ENCODE data around the gene LSM14B. TPM values are rescaled to one million over a fixed set of nuclear protein-coding genes. Genes with fewer than 3 reads are reported as not detected.

LSM14B gene
- total RNA-seq, 4 donors from 2014 or later = 27.1 to 35.5 (median 33.3) TPM

- DNase-seq = no peak
- H3K4me3 ChIP-seq = no peak overlapping the region
- H3K27me3 ChIP-seq = no peaks in the 10 kb centered on the region
- no peaks in the 10 kb centered on the region for H3K9me3 ChIP-seq
- H3K36me3 ChIP-seq = peaks cover 0 to 40% (median 0%) of the 10 kb centered on the region in 3 donors
- no peak overlapping the region for H3K27ac ChIP-seq
- peaks cover 0 to 5% (median 1%) of the 10 kb centered on the region in 4 donors for H3K4me1 ChIP-seq
- TF ChIP-seq POLR2A (IDR thresholded peaks at IDR 0.05) (no peak), CTCF (IDR thresholded peaks at IDR 0.05) (no peak)
These were observed 35.8 kb downstream of the LSM14B start for GRCh38 chr20:62158088-62158400.

GRCh38 chr20:62158541-62158940, 36.3 kb downstream of the LSM14B start:
- TF ChIP-seq POLR2A (IDR thresholded peaks at IDR 0.05) (no peak), CTCF (IDR thresholded peaks at IDR 0.05) (no peak)
- peaks cover 0 to 5% (median 1%) of the 10 kb centered on the region in 4 donors for H3K4me1 ChIP-seq
- peaks cover 0 to 40% (median 0%) of the 10 kb centered on the region in 3 donors for H3K36me3 ChIP-seq

GRCh38 chr20:62159052-62159451, 36.8 kb downstream of the LSM14B start:
- H3K27ac ChIP-seq = no peak overlapping the region
- no peak for DNase-seq
- no peak overlapping the region for H3K4me3 ChIP-seq
- TF ChIP-seq CTCF (IDR thresholded peaks at IDR 0.05) = no peak
- TF ChIP-seq POLR2A (IDR thresholded peaks at IDR 0.05) = no peak
- peaks cover 0 to 45% (median 0%) of the 10 kb centered on the region in 3 donors for H3K36me3 ChIP-seq
- H3K9me3 ChIP-seq = no peaks in the 10 kb centered on the region
- peaks cover 0 to 5% (median 1%) of the 10 kb centered on the region in 4 donors for H3K4me1 ChIP-seq
- H3K27me3 ChIP-seq = no peaks in the 10 kb centered on the region

More at GRCh38 chr20:62158541-62158940, 36.3 kb downstream of the LSM14B start:
- no peak for DNase-seq
- no peaks in the 10 kb centered on the region for H3K9me3 ChIP-seq
- H3K27ac ChIP-seq = no peak overlapping the region
- no peaks in the 10 kb centered on the region for H3K27me3 ChIP-seq
- H3K4me3 ChIP-seq = no peak overlapping the region

- Histone ChIP-seq H3K9me3 (no peaks in the 10 kb centered on the region), H3K27ac (no peak overlapping the region), H3K27me3 (no peaks in the 10 kb centered on the region), H3K36me3 (peaks cover 0 to 53% (median 0%) of the 10 kb centered on the region in 3 donors), H3K4me3 (no peak overlapping the region), H3K4me1 (peaks cover 0 to 5% (median 1%) of the 10 kb centered on the region in 4 donors)
- TF ChIP-seq POLR2A (IDR thresholded peaks at IDR 0.05) = no peak
- TF ChIP-seq CTCF (IDR thresholded peaks at IDR 0.05) = no peak
- DNase-seq = no peak
These were observed 37.6 kb downstream of the LSM14B start for GRCh38 chr20:62159839-62160238.

- Histone ChIP-seq H3K4me1 (peaks cover 0 to 5% (median 1%) of the 10 kb centered on the region in 4 donors), H3K9me3 (no peaks in the 10 kb centered on the region), H3K36me3 (peaks cover 0 to 57% (median 0%) of the 10 kb centered on the region in 3 donors), H3K27ac (no peak overlapping the region), H3K27me3 (no peaks in the 10 kb centered on the region), H3K4me3 (no peak overlapping the region)
- TF ChIP-seq POLR2A (IDR thresholded peaks at IDR 0.05) = no peak
- TF ChIP-seq CTCF (IDR thresholded peaks at IDR 0.05) = no peak
- DNase-seq = no peak
These were observed 38.0 kb downstream of the LSM14B start for GRCh38 chr20:62160253-62160652.

GRCh38 chr20:62160876-62161275, 38.6 kb downstream of the LSM14B start:
- H3K27me3 ChIP-seq = no peaks in the 10 kb centered on the region
- no peak for TF ChIP-seq POLR2A (IDR thresholded peaks at IDR 0.05)
- no peak for TF ChIP-seq CTCF (IDR thresholded peaks at IDR 0.05)
- H3K4me3 ChIP-seq = no peak overlapping the region
- no peak overlapping the region for H3K27ac ChIP-seq
- H3K9me3 ChIP-seq = no peaks in the 10 kb centered on the region
- no peak for DNase-seq
- peaks cover 0 to 5% (median 1%) of the 10 kb centered on the region in 4 donors for H3K4me1 ChIP-seq
- peaks cover 0 to 63% (median 0%) of the 10 kb centered on the region in 3 donors for H3K36me3 ChIP-seq

Data from Peyer's patch (tissue), 4 donors.